HEK293T (cell line): ENCODE data around the gene TBC1D10A.

Source experiments
- CTCF ChIA-PET: fragments of 350-600 bp; formaldehyde crosslinking; extraction: SDS; loops from one replicate; lab custom pipeline; 2021; ENCODE audit warnings: antibody characterized with exemption, inconsistent platforms; lab: Yijun Ruan, JAX
- POLR2A ChIA-PET: fragments of 350-600 bp; formaldehyde crosslinking; extraction: SDS; loops from one replicate; lab custom pipeline; 2020; ENCODE audit warnings: antibody characterized with exemption, inconsistent platforms; lab: Yijun Ruan, JAX
- DNase-seq: peaks from one replicate; pipeline ENCODE4 v3.0.0; 2012; ENCODE audit warnings: mixed read lengths; ENCODE audit errors: extremely low spot score
- ARNT ChIP-seq: fragments of 450-650 bp; IDR thresholded peaks from 2 replicates; pipeline ENCODE4 v1.6.1; 2017; ENCODE audit warnings: mild to moderate bottlenecking
- BHLHE40 ChIP-seq: fragments of 450-650 bp; IDR thresholded peaks from 2 replicates; pipeline ENCODE4 v1.6.1; 2016; ENCODE audit warnings: mild to moderate bottlenecking, moderate library complexity, borderline replicate concordance
- CTBP1 ChIP-seq: fragments of 450-650 bp; IDR thresholded peaks from 2 replicates; pipeline ENCODE4 v1.6.1; 2016; ENCODE audit warnings: borderline replicate concordance
- ELF4 ChIP-seq: fragments of 450-650 bp; IDR thresholded peaks from 2 replicates; pipeline ENCODE4 v1.6.1; 2017; ENCODE audit warnings: antibody characterized with exemption
- FOXA1 ChIP-seq: fragments of 450-650 bp; IDR thresholded peaks from 2 replicates; pipeline ENCODE4 v1.6.1; 2016; ENCODE audit warnings: mild to moderate bottlenecking
- FOXK2 ChIP-seq: fragments of 450-650 bp; IDR thresholded peaks from 2 replicates; pipeline ENCODE4 v1.6.1; 2016; ENCODE audit warnings: mild to moderate bottlenecking
- FOXM1 ChIP-seq: fragments of 450-650 bp; IDR thresholded peaks from 2 replicates; pipeline ENCODE4 v1.6.1; 2017; ENCODE audit warnings: mild to moderate bottlenecking, borderline replicate concordance
- HDGF ChIP-seq: fragments of 450-650 bp; IDR thresholded peaks from 2 replicates; pipeline ENCODE4 v1.6.1; 2017; ENCODE audit warnings: antibody characterized with exemption, borderline replicate concordance
- L3MBTL2 ChIP-seq: fragments of 450-650 bp; conservative IDR thresholded peaks from 2 replicates; pipeline ENCODE4 v1.6.1; 2016; ENCODE audit warnings: mild to moderate bottlenecking
- LEF1 ChIP-seq: fragments of 450-650 bp; IDR thresholded peaks from 2 replicates; pipeline ENCODE4 v1.6.1; 2017; ENCODE audit warnings: mild to moderate bottlenecking, borderline replicate concordance
- NFRKB ChIP-seq: fragments of 450-650 bp; IDR thresholded peaks from 2 replicates; pipeline ENCODE4 v1.6.1; 2016; ENCODE audit warnings: mild to moderate bottlenecking, moderate library complexity
- SP1 ChIP-seq: fragments of 450-650 bp; IDR thresholded peaks from 2 replicates; pipeline ENCODE4 v1.6.1; 2017
- SUZ12 ChIP-seq: fragments of 450-650 bp; IDR thresholded peaks from 2 replicates; pipeline ENCODE4 v1.6.1; 2016; ENCODE audit warnings: mild to moderate bottlenecking
- TARDBP ChIP-seq: fragments of 450-650 bp; IDR thresholded peaks from 2 replicates; pipeline ENCODE4 v1.6.1; 2016
- ZNF384 ChIP-seq: fragments of 450-650 bp; IDR thresholded peaks from 2 replicates; pipeline ENCODE4 v1.6.1; 2016
- TF ChIP-seq, protein P1 (sequence below): fragments of 450-650 bp; IDR thresholded peaks from 2 replicates; pipeline ENCODE4 v1.6.1; 2016

TBC1D10A gene

DNA sequence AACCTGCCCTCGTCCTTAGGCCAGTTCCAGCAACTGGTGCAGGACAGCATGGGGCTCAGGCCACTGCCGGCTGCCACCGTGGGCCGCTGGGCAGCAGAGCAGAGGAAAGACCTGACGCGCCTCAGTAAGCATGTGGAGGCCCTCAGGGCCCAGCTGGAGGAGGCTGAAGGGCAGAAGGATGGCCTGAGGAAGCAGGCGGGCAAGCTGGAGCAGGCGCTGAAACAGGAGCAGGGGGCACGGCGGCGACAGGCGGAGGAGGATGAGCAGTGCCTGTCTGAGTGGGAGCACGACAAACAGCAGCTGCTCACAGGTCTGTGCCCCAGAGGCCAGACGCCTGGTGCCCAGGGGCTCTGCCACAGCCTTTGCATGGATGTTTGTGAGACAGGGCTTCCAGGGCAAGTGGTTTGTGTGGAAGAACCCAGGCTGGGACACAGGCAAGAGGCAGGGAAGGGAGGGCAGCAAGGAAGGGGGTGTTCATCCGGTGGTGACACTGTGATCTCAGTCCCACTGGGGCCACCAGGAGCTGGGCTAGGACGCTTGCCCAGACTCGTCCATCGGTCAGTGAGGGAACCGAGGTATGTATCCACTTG, 44.0 kb upstream of the TBC1D10A start:
- no peak for TF ChIP-seq L3MBTL2
- TF ChIP-seq NFRKB: no peak
- no peak for TF ChIP-seq TARDBP
- TF ChIP-seq ARNT: no peak
- no peak for TF ChIP-seq CTBP1
- TF ChIP-seq LEF1: no peak
- no peak for TF ChIP-seq FOXM1
- TF ChIP-seq SP1: no peak
- TF ChIP-seq, protein P1, sequence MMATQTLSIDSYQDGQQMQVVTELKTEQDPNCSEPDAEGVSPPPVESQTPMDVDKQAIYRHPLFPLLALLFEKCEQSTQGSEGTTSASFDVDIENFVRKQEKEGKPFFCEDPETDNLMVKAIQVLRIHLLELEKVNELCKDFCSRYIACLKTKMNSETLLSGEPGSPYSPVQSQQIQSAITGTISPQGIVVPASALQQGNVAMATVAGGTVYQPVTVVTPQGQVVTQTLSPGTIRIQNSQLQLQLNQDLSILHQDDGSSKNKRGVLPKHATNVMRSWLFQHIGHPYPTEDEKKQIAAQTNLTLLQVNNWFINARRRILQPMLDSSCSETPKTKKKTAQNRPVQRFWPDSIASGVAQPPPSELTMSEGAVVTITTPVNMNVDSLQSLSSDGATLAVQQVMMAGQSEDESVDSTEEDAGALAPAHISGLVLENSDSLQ: no peak
- TF ChIP-seq SUZ12: no peak
- TF ChIP-seq ZNF384: no peak
- no peak for TF ChIP-seq FOXA1
- TF ChIP-seq ELF4: no peak
- no peak for TF ChIP-seq BHLHE40
- no peak for TF ChIP-seq FOXK2
- no peak for TF ChIP-seq HDGF
- DNase-seq: no peak
- ChIA-PET POLR2A (interaction anchor here (4.1 kb wide), 1 partner anchor 14 kb away, joined by 31 read pairs; the partner anchor contains the start of genes CCDC157 and SF3A1), CTCF (no interaction called here)

DNA sequence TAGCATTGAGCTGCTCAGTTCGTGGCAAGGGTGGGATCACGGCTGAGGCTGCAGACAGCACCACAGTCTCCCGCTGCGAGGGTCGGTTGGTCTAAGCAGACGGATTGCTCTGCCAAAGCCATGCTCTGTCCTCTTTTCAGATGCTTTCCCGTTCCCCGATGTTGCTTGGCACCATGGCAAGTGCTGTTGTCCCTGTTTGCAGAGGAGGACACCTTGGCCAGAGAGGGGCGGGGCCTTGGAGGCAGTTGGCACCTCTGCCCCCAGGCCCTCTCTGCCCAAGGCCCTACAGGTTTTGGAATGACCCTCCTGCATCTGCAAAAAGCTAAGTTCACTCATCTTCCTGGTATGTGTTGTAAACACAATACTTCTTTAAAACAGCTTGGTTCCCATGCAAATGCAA, 41.7 kb upstream of the TBC1D10A start:
- POLR2A ChIA-PET: interaction anchor here (0.9 to 1.5 kb wide), 6 partner anchors 11 to 55 kb away, joined by 3 to 10 read pairs (median 4); partner anchors contain the start of genes CCDC157, RNF215 and SF3A1

DNA sequence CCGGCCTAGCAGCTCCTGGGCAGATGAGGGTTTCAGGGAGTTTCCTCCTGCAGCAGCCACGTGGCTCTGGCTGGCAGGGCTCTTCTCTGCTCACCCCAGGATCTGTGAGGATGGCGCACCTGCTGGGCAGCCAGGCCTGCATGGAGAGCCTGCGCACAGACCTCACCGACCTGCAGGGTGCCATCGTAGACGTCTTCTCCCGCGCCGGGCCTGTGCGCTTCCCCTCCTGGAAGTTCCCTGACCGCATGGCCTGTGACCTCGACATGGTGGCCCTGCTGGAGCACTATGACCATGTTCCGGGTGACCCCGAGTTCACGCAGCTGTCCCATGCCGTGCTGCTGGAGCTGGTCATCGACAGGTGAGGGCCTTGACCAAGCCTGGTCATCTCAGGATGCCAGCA, 39.1 kb upstream of the TBC1D10A start:
- DNase-seq: no peak
- TF ChIP-seq SUZ12: no peak
- TF ChIP-seq HDGF: no peak
- no peak for TF ChIP-seq SP1
- no peak for TF ChIP-seq CTBP1
- TF ChIP-seq, protein P1: no peak
- no peak for TF ChIP-seq FOXA1
- no peak for TF ChIP-seq L3MBTL2
- TF ChIP-seq BHLHE40: no peak
- no peak for TF ChIP-seq TARDBP
- no peak for TF ChIP-seq NFRKB
- no peak for TF ChIP-seq ELF4
- TF ChIP-seq FOXM1: no peak
- TF ChIP-seq ARNT: no peak
- no peak for TF ChIP-seq LEF1
- no peak for TF ChIP-seq ZNF384
- no peak for TF ChIP-seq FOXK2
- ChIA-PET CTCF (no interaction called here), POLR2A (interaction anchor here (1.8 kb wide), 1 partner anchor 10 kb away, joined by 10 read pairs; the partner anchor contains the start of genes CCDC157 and SF3A1)

More for the DNA sequence above, 41.7 kb upstream of the TBC1D10A start:
- no peak for DNase-seq
- TF ChIP-seq NFRKB (no peak), LEF1 (no peak), CTBP1 (no peak), FOXA1 (no peak), ARNT (no peak), ZNF384 (no peak), SP1 (no peak)
- TF ChIP-seq, protein P1: no peak
- CTCF ChIA-PET: no interaction called here

GRCh38 chr22:30362651-30363281, 36.0 kb upstream of the TBC1D10A start:
- CTCF ChIA-PET: no interaction called here
- no peak for TF ChIP-seq ELF4
- TF ChIP-seq FOXA1: no peak
- DNase-seq: no peak
- POLR2A ChIA-PET: no interaction called here

GRCh38 chr22:30361916-30362650, 35.3 kb upstream of the TBC1D10A start:
- no peak for TF ChIP-seq NFRKB
- no peak for TF ChIP-seq BHLHE40
- no peak for TF ChIP-seq SUZ12
- no peak for TF ChIP-seq FOXK2
- no peak for TF ChIP-seq FOXA1
- no peak for TF ChIP-seq ARNT
- no peak for TF ChIP-seq L3MBTL2
- no peak for TF ChIP-seq CTBP1
- no peak for TF ChIP-seq TARDBP
- TF ChIP-seq SP1: no peak
- no peak for TF ChIP-seq ZNF384
- TF ChIP-seq LEF1: no peak
- ChIA-PET POLR2A (no interaction called here), CTCF (no interaction called here)
- no peak for DNase-seq

DNA sequence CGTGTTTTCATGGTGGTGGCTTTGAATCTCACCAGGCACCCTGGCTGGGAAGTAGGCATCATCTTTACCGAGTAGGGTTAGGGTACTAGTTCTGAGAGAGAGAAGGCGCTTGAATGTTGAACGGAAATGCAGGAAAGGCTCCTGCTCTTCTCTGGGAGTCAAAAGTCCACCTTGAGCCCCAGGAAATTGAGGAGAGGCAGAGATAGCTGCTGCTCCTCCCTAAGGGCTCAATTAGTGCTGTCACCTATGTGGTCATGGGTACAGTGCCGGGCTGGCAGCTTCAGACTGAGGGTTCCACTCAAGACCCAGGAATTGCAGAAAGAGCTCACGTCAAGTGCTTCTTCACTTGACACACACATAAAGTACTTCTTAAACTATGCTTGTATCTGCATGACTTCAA, 31.8 kb upstream of the TBC1D10A start:
- ChIA-PET POLR2A (no interaction called here), CTCF (no interaction called here)
- DNase-seq: no peak
- TF ChIP-seq FOXK2 (no peak), ELF4 (no peak), SP1 (no peak), FOXM1 (no peak)
